Erythroblast (primary cell): ENCODE measurements around the gene CAMK4.

Source experiments
- GATA1 ChIP-seq: IDR thresholded peaks from 2 replicates; pipeline ENCODE4 v1.6.1; 2011; ENCODE audit warnings: low read depth, mild to moderate bottlenecking, control low read depth, low read length, moderate library complexity
- POLR2A ChIP-seq: IDR thresholded peaks from 2 replicates; pipeline ENCODE4 v1.6.1; 2011; ENCODE audit warnings: mild to moderate bottlenecking, low read length

DNA sequence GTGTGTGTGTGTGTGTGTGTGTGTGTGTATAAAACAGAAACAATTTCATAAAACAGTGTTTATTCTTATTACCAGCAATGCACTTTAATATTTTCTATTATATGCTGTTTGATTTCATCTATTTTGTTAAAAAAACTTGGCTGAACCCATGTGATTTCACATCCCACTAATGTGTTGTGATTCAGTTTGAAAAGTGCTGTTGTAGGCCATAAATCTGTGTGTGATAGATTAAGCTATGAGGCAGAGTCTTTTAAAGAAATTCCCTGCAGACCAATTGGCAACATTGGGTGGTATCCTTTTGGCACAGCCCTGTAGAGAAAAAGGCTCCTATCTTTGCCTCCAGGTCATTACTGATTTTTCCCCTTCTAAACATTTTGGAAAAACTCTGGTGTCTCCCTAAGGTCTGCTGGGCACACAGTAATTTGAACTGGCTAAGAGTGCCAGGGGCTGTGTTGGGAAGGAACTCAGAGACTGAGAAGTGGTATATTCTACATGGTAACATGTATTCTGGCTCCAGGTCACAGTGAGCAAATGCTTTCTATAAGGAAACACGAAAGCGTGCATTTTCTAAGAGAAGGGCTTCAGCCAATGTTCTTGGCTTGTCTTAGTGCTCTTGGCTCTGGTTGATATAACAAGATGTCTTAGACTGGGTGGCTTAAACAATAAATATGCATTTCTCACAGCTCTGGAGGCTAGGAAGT lies 4.5 kb downstream of the CAMK4 start:
- TF ChIP-seq POLR2A: no peak
- no peak for TF ChIP-seq GATA1
